ENCODE results near the gene AKAP6. TPM values are rescaled to one million over a fixed set of nuclear protein-coding genes. Genes with fewer than 3 reads are reported as not detected.

AKAP6 gene
- total and polyA plus RNA-seq, 8 donors: 3.7 to 7.2 (median 6.0) TPM

- Histone ChIP-seq H3K36me3 (no peaks in the 10 kb centered on the region), H3K27me3 (no peaks in the 10 kb centered on the region), H3K4me1 (peaks cover 0 to 5% of the 10 kb centered on the region in 2 donors), H3K4me3 (no peak overlapping the region), H3K9me3 (no peaks in the 10 kb centered on the region), H3K27ac (peak overlapping the region in 1 of 2 donors; percentile 21)
- ATAC-seq (peak; percentile 62), DNase-seq (peak in 3 of 4 donors; percentile 17 to 56 (median 50))
- intact Hi-C loops (cut with DNase I): no loop called here
- no peak for TF ChIP-seq CTCF (IDR thresholded peaks at IDR 0.05)
Observed at GRCh38 chr14:32473464-32473855, 144.4 kb downstream of the AKAP6 start.

GRCh38 chr14:32474478-32475195, 145.5 kb downstream of the AKAP6 start:
- H3K36me3 ChIP-seq: no peaks in the 10 kb centered on the region
- H3K27me3 ChIP-seq: no peaks in the 10 kb centered on the region
- intact Hi-C loops (cut with DNase I): no loop called here
- H3K27ac ChIP-seq: no peak overlapping the region
- ATAC-seq (no peak), DNase-seq (no peak)
- peaks cover 0 to 5% of the 10 kb centered on the region in 2 donors for H3K4me1 ChIP-seq
- no peak overlapping the region for H3K4me3 ChIP-seq
- no peak for TF ChIP-seq CTCF (IDR thresholded peaks at IDR 0.05)
- no peaks in the 10 kb centered on the region for H3K9me3 ChIP-seq

GRCh38 chr14:32476532-32476931, 147.4 kb downstream of the AKAP6 start:
- H3K27ac ChIP-seq: no peak overlapping the region

GRCh38 chr14:32477396-32477795, 148.3 kb downstream of the AKAP6 start:
- peaks cover 0 to 5% of the 10 kb centered on the region in 2 donors for H3K4me1 ChIP-seq
- ATAC-seq: no peak
- no peak for DNase-seq
- no peak overlapping the region for H3K27ac ChIP-seq
- H3K27me3 ChIP-seq: no peaks in the 10 kb centered on the region
- H3K9me3 ChIP-seq: no peaks in the 10 kb centered on the region
- no peak overlapping the region for H3K4me3 ChIP-seq
- intact Hi-C loops (cut with DNase I): no loop called here
- no peak for TF ChIP-seq CTCF (IDR thresholded peaks at IDR 0.05)
- H3K36me3 ChIP-seq: no peaks in the 10 kb centered on the region

More at GRCh38 chr14:32476532-32476931, 147.4 kb downstream of the AKAP6 start:
- Histone ChIP-seq H3K36me3 (no peaks in the 10 kb centered on the region), H3K4me1 (peaks cover 0 to 5% of the 10 kb centered on the region in 2 donors), H3K27me3 (no peaks in the 10 kb centered on the region), H3K9me3 (no peaks in the 10 kb centered on the region), H3K4me3 (no peak overlapping the region)
- no peak for DNase-seq
- no peak for TF ChIP-seq CTCF (IDR thresholded peaks at IDR 0.05)
- intact Hi-C loops (cut with DNase I): no loop called here
- no peak for ATAC-seq

GRCh38 chr14:32478050-32478449, 149.0 kb downstream of the AKAP6 start:
- Histone ChIP-seq H3K4me1 (peaks cover 0 to 5% of the 10 kb centered on the region in 2 donors), H3K9me3 (no peaks in the 10 kb centered on the region), H3K36me3 (no peaks in the 10 kb centered on the region), H3K27ac (no peak overlapping the region), H3K27me3 (no peaks in the 10 kb centered on the region), H3K4me3 (no peak overlapping the region)
- DNase-seq (no peak), ATAC-seq (no peak)
- no peak for TF ChIP-seq CTCF (IDR thresholded peaks at IDR 0.05)
- intact Hi-C loops (cut with DNase I): no loop called here
